HTR-8/SVneo (cell line): ENCODE data around the gene SOX5.

Source experiments
- DNase-seq: peaks from one replicate; pipeline ENCODE4 v3.0.0; 2011; ENCODE audit warnings: low spot score, mixed read lengths; ENCODE audit not compliant: insufficient read length
- FAIRE-seq: peaks from 2 replicates; lab custom pipeline; 2011; peaks lifted over from hg19 to GRCh38; lab: Jason Lieb, UNC

The SOX5 gene

DNA sequence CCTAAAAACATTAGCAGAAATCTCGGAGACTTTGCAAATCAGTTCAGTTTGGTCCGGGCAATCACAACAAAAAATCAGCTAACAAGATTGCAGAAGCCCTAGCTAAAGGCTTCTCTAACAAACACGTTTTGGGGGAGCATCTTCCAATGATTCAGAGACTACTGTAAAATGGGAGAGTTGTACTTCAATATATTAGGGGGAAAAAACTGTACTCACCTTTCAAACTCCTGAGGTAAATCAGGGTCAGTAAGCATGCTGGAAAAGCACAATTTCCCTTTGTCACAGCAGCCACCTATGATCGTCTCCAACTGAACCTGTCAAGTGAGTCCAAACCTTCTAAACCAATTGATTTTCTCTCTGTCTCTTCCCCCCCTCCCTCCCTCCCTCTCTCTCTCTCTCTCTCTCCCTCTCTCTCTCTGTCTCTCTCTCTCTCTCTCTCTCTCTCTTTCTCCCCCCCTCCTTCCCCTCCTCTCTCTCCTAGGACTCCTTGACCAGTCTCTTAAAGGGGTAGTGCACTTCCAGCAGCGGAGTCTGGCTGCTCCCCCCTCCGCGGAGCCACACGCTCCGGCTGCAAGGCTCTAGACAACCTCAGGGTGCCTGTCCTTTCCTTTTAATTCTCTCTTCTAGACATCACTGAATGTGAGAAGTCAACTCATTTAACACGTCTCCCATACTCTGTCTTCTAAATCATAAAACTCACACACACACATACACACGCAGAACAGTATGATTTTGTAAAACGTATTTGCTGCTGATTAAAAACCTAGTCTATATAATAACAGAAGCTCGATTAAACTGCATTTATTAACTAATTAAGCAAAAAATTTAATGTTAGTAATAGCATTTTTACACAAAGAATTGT, at the start of gene SOX5:
TSS of gene SOX5 (minus strand) at position 323 of the 862 bp plus-strand sequence. CDS start at position 254, 69 bp downstream.
- DNase-seq (no peak), FAIRE-seq (no peak)

DNA sequence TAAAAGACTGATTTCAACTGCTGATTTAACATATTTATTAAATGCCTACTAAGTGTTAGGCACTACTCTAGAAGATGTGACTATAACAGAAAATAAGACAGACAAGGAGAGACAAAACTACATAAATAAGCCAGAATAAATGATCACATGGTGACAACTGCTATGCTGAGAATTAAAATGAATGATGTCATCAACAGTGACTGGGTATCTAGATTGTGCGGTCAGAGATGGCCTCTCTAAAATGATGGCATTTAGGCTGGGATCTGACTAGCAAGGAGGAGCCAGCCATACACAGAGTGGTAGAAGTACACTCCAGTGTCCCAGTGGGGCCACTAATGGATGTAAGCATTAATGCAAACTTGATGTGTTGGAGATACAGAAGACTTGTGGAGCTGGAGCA, 37.6 kb upstream of the SOX5 start:
- FAIRE-seq (peak; percentile 16), DNase-seq (no peak)

DNA sequence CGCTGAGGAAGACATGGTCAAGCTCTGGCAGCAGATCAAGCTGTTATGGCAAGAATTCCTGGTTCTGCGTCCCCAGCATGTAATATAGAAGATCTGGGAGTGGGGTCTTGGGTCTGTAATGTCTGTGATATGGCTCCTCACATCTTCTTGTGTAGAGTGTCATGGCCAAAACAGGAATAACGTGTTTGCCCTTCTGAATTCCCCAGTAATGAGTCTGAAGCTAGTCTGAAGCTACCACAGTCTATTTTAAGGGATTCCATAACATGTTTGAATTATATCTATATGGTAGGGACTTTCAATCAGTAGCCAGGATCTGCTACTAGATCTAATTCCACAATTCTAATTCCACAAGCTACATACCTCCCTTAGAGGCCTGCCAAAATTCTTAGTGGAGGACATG, 31.4 kb upstream of the SOX5 start:
- FAIRE-seq = no peak
- DNase-seq = no peak

DNA sequence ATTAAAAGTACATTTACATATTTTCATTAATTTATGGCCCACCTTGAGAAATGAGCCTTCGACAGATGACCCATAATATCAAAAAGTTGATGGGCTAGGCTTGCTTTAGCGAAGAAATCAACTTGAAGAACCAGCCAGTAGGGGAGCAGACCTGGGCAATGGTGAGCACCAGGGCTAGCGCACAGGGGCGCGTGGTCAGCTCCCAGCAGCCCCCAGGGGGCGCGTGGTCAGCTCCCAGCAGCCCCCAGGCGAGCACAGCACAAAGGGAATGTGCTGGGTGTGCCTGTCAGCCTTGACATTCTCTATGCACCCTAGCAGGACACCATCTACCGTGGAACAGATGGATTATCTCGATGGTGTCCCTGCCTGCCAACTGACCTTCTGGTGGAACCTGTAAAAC, 15.3 kb upstream of the SOX5 start:
- no peak for DNase-seq
- FAIRE-seq = no peak

DNA sequence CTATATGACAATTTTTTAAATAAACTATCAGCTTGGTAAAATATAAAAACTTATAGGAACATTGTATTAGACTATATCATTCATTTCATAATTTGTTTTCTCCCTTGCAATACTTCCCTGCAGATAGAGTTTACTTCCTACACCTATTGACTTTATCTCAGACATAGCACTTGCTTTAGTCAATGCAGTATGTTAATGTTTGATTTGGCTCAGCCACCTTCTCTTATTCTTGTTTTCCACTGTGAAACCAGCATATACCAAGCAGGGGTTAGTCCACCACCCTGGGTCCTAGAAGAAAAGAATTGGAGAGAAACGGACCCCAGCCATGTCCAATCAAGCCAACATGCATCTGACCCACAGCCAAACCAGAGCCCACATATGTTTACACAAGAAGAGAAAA, 10.4 kb upstream of the SOX5 start:
- FAIRE-seq (no peak), DNase-seq (no peak)

DNA sequence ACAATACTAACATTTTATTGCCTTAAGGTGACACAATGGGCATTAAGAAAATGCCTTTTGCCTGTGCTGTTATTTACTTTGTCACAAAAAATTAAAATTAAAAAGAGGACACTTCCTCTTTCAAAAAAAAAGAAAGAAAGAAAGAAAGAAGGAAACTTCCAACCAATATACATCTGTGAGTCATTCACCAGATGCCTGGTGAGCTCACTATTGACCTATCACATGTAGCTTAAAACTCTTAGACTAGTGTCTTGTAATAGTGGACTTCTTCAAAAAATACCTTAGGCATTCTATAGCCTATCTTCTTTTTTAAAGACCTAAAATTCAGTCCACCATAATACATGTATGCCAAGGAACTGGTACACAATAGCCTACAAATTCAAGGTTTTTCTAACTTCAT, 4.9 kb upstream of the SOX5 start:
- no peak for FAIRE-seq
- no peak for DNase-seq

DNA sequence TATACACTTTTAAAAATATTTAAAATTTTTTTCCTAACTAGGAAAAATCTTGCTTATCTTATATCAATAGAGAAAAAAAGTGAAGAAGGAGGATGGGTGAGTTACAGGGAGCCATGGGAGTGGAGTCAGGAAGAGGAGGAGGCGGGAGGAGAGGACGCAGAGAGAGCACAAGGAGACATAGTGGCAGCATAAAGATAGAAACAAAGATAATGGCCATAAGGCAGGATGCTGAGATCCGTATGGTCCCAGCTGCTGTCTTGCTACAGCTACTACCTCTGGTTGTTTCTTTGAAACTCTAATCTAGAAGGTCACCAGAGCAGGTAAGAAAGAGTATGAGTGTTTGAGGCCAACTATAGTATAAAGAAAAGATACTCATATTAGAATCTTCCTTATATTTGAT, 2.6 kb upstream of the SOX5 start:
- DNase-seq (no peak), FAIRE-seq (no peak)

DNA sequence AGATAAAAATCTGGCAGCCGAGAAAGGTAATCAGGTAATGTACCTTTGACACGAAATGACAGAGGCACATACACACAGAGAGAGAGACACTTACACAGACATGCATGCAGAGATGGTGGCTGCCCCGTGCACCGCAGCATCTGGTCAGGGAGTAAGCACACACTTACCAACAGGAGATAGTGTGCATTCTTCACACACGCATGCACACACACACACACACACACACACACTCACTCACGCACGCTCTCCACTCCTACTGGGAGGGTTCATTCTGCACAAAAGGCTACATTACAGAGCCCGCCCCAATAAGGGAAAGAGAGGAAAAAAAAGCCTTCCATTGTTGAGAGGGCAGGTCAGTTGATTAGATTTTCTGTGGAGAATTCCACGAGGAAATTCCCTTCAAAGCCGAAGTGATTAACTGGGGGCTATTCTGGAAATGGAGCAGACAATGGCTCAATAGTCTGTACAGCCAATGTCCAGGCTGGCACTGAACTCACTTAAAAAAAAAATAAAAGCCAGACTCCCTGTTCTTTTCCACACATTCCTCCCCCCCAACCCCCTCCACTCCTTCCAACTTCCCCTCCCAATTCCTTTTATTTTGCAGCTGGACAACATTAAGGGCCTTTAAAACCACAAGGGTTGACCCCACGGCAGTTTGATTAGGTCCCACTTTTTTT, 1.4 kb upstream of the SOX5 start:
- DNase-seq (no peak), FAIRE-seq (peak; percentile 96)

DNA sequence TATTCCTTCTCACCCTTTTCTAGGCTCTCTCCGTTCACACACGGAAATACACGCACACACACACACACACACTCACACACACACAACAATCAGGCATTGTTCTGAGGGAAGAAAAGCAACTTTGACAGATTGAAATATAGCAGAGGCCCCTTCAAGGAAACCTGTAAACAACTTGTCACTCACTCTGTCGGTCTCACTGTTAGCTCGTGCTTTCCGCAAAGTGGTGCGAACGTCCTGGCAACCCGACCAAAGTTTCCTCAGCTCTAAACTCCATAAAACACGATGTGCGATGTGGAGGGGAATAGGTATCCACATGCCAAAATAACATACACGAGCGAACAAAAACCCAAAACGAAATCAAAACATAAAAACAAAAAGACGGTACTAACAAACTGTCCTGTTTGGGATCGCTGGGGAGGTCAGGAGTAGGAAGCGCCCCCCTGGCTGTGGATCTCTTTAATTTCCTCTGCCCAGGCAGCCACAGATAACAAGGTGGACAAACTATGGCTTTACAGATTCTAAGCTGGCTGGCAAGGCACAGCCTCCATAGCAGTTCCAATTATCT, 822 bp upstream of the SOX5 start:
- no peak for FAIRE-seq
- no peak for DNase-seq

DNA sequence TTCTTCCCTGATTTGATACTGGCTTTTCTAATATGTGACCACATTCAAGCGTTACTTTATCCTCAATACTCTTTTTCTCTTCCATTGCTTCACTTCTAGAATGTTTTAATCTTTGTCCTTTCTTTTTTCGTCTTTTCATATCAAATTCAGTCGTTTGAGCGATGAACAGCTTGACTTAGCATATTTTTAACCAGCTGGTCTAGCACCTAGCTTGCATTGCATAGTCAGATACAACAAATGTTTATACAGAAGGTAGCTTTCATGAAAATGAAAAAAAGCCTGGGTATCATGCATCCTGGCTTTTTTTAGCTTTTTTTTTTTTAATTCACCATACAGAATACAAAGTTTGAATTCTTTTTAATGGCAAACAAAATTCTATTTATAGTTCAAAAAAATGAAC, 1.2 kb downstream of the SOX5 start:
- DNase-seq = no peak
- FAIRE-seq = no peak

DNA sequence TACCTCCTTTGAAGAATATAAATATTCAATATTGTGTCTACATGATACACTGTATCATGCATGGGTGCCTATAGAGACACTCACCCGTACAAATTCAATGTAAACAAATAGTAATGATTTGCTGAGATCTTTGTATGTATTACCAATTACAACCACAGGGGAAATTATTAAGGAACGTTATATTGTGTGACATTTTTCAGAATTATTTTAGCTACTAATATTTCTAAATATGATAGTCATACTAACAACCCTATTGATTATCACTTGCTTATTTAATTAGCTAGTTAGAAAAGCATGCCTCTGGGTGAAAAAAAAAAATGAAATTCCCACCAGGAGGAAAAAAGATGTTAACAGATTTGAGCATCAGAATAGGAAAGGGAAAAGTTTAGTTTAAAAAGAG, 2.1 kb downstream of the SOX5 start:
- DNase-seq (no peak), FAIRE-seq (no peak)

DNA sequence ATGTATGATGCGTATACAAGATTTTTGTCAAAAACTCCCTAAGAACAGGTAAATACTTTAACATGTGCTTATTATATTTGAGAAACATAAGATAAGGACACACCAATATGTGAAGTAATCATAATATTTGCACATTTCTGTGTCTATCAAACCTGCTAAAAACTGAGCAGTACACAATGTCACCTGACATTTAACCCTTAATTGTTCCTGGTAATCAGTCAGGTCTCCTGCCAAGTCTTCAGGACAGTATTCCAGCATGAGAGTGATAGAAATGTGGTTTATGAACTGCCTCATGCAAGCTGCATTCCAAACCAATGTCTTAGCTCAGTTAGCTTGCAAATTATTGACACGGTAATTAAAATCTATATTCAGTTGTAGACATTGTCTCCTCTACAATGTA, 4.2 kb downstream of the SOX5 start:
- DNase-seq = no peak
- no peak for FAIRE-seq

DNA sequence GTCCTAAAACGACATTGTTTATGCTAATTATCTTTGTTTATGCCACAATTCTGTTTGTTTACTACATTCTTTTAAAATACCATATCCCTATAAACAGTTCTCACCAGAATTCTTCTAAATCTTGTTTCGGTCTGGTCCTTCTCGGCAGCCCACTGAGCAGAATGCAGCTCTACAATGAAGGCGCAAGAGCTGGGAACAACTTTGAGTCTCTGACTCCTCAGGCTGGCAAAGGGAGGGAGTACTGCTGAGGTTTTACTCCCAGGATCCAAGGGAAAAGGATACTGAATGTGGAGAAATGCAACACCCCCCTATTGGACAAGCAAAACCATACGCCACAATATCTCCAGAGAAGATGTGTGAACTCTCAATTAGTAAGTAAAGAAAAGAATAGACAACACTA, 5.4 kb downstream of the SOX5 start:
- FAIRE-seq = no peak
- DNase-seq = no peak

DNA sequence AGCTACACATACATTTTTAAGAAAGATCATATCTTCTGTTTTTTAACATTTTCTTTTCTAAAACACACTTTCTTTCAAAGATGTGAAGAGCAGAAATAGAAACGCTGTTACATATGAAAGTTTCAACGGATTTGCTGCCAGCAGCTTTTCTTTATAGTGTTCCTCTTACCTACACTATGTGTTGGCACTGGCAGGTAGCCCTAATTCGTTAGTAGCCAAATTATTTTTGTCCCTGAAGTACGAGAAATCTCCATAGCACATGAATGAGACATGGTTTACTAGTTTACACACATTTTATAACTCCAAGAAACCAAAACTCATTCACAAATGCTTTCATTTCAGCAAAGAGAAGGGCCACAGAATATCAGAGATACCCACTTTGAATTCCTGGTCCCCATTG, 6.6 kb downstream of the SOX5 start:
- FAIRE-seq (no peak), DNase-seq (no peak)

DNA sequence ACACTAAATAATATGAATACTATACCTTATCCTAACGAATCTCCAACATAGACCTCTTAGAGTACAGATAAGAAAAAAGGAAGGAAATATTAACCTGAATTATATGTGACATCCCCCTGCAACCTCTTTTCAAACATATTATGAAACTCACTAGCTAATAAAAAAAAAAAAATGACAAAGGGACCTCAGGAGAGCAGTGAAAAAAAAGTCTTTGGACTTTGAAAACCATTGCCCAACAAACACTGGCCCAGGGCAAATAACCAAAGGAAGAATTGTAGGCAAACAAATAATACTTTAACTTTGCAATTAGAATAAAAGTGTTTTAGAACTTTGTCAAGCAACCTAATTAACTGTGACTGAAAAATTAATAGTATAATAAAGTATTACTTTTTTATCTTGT, 7.7 kb downstream of the SOX5 start:
- FAIRE-seq (no peak), DNase-seq (no peak)

DNA sequence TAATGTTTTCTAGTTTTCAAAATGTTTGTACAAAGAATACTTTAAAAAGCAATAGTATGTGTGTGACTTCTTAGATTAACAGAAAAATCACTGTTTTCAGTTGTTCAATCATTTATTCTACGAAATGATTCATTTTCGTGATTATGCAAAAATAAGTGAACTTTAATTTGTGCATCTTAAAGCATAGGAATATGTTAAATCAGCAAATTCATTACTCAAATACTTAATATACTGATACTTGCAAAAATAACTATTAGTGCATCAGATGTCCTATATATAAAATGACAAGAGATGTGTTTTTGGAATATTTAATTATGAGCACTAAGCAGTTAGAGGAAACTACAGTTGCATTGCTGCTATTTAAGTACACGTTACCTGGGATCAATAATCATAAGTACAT, 11.0 kb downstream of the SOX5 start:
- FAIRE-seq (no peak), DNase-seq (no peak)

DNA sequence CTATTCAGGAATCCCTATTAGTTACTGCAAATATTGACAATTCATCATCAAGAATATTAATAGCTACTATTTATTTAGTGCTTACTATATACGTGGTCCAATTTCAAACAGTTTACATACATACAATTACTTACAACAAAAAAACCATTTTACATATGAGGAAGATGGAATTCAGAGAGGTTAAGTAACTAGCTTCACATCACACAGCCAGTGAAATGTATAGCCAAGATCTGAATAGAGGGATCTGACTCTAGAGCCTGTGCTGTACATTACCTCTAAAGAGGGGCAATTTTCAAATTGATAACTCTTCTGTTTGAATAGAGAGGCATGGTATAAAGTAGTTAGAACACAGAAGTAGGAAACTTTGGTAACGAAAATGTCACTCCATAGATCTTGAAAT, 18.3 kb downstream of the SOX5 start:
- DNase-seq (no peak), FAIRE-seq (no peak)

DNA sequence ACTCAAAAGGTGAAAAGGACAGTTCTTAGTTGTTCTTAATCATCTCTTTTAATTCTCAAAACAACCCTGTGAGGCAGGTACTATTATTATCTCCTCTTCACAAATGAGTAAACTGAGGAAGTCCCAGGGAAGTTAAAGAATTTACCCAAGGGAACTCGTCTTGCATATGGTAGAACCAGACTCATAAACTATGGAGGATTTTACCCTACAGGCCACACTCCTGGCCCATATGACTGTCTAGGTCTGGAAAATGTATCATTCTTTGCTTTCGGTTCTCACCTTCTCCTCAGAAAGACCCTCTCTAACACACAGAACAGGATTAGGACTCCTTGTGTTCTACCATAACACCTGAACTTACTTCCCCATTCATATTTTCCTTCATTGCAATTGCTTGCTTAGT, 18.9 kb downstream of the SOX5 start:
- no peak for FAIRE-seq
- DNase-seq = no peak

DNA sequence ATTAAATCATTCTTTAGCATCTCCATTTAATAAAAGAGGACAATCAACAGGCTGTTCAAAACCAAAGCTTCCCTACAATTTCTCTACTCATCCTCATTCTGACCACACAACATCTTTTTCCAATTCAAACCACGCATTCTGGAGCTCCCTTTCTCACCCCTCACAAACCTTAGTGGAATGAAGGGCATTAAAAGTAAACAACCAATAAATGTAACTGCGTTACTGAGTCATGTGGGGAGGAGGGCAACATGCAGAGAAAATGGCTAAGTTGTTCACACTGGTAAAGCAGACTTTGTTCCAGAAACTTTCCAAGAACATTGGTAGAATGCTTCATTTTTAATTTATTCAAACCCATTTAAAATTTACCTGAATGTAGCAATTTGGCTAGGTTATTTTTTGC, 19.6 kb downstream of the SOX5 start:
- peak; percentile 20 for FAIRE-seq

DNA sequence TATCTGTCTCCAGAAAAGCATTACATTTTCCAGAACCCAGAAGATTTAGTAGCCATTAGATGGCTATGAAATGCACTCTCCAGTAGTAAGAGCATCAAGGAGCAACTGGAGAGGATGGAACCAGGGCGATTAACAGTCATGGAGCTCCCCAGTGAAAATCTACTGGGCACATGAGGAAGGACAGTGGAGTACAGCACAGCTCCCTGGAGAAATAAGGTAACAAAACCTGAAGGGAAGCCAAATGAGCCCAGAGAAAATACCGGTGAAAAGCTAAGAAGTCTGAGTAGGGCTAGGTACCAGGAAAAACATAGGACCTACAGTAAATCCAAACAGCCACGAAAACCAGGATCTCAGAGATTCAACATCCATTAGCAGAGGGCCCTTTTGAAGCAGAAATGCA, 21.6 kb downstream of the SOX5 start:
- DNase-seq (no peak), FAIRE-seq (no peak)

More for the DNA sequence above, 19.6 kb downstream of the SOX5 start:
- no peak for DNase-seq

DNA sequence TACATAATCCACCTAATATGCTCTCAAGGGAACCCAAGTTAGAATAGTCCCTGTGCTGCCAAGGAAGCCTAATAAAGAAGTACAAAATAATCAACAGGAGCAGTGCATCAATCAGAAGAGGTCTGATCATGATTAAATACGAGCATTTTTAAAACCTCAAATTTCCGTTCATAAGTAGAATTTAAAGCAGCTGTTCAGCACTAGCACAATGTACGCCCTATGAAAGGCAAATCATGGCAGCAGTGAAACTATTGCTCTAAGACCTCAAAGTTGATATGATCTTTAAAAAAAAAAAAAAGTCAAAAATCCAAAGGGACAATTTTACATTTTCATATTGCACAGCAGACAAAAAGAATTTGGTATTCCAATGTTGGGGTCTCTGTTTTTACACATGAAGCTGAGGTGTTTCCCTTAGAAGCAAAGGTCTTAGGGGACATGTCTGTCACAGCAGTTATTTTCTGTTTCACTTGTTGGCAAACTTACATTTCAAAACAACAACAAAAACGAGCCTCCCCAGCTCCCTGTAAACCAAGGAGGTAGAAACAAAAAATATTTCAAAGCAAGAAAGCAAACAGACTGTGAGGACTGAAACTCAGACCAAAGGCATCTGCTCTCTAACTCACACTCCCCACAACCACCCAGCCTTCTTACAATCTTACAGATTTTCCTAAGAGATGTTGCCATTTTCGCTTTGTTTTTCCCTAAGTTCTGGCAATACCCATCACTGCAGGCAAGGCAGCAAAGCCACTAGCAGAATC, 28.2 kb downstream of the SOX5 start:
- FAIRE-seq = no peak

More for the DNA sequence above, 28.2 kb downstream of the SOX5 start:
- no peak for DNase-seq
